Renal cortex interstitium (tissue), 11 donors: Measurements from ENCODE around the gene ATP8B2. TPM values are rescaled to one million over a fixed set of nuclear protein-coding genes. Genes with fewer than 3 reads are reported as not detected.
"Not testable (repeated sequence)": the region's sequence is repeated elsewhere in the genome, so short reads cannot be mapped to it uniquely, and the experiment has no call there.

ENCODE experiments used
- DNase-seq, 11 donors: peaks; one replicate each; pipeline ENCODE4 v3.0.0-alpha.2; 2013; ENCODE audit warnings: low read depth in 9 of 11, low spot score in 4 of 11; ENCODE audit errors: extremely low read depth in 1 of 11
- polyA plus RNA-seq, 3 donors: library from polyadenylated mRNA; unstranded; fragments of 120-200 nt; gene quantifications; one replicate each; pipeline ENCODE4 v1.2.1, GENCODE V29; 2013; ENCODE audit not compliant: insufficient read length in 3 of 3

ATP8B2 gene
- polyA plus RNA-seq, 3 donors: 25.1 to 28.1 (median 25.7) TPM

DNA sequence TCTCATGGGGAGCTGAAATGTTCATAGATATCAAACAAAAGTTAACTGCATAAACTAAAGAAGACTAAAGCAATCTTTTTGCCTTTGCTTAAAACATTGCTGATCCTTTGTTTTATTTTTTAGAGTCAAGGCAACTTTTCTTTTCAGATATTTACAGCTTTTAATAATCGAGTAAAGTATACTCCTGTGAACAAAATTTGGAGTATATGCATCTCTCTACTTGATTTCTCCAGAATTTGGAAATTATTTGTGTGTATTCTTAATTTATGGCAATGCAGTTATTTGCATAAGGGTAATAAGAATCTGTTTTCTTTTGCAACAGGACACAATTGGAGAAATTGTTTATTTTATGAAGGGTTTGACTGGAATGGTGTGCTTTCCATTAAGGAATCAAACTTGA, 8.6 kb upstream of the ATP8B2 start:
- DNase-seq: no peak

GRCh38 chr1:154318386-154318785, 6.9 kb upstream of the ATP8B2 start:
- DNase-seq: no peak

DNA sequence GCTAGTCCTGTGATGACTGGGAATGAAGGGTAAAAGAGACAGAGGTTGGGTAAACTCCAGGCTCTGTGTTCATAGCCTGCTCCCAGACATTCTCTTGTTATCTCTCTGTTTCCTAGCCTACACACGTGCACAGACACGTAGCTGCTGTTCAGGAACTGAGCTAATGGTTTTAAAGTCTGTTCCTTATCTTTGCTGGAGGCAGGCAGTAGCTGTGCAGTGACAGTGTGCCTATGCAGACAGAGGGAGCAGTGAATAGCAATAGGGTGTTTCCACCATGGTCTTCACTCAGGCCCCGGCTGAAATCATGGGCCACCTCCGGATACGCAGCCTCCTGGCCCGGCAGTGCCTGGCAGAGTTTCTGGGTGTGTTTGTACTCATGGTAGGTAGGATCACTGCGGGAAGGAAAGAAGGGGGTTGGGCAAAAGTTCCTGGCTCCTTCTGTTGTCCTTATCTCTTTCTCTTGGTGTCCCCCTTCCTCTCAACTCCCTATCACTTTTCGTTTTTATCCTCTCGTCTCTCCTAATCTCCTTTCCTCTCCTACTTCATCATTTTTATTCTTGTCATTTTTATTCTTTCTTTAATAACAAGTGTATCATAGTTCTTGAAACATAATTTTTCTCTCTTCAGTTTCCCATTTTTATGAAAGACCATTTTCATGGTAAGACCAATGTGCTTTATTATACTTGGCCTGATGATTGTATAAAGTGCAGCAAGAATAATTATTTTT, 4.3 kb upstream of the ATP8B2 start, which contains the start of gene AQP10:
Gene AQP10 (plus strand): TSS at position 212 of the 727 bp plus-strand sequence. CDS start 63 bp downstream, at position 275.
- no peak for DNase-seq

- not testable (repeated sequence) for DNase-seq
Observed at GRCh38 chr1:154321609-154321934, 3.8 kb upstream of the ATP8B2 start.

DNA sequence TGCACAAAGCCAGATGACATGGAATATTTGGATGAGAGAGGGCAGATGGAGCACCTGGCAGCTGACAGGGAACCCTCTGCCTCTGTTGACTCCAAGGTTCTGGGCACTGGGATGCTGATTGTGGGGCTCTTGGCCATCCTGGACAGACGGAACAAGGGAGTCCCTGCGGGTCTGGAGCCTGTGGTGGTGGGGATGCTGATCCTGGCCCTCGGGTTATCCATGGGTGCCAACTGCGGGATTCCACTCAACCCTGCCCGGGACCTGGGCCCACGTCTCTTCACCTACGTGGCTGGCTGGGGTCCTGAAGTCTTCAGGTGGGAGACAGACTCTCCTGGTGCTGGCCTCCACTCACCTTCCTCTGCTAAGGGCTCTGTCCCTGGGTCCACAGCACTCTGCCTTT, 1.8 kb upstream of the ATP8B2 start:
- DNase-seq: no peak

- DNase-seq: no peak
Observed at GRCh38 chr1:154324241-154324640, 1.1 kb upstream of the ATP8B2 start.

GRCh38 chr1:154325583-154326545, 539 bp downstream of the ATP8B2 start:
- peak in 6 of 11 donors; percentile 49 to 65 (median 54) for DNase-seq

- no peak for DNase-seq
Observed at GRCh38 chr1:154326546-154327465, 1.5 kb downstream of the ATP8B2 start.

DNA sequence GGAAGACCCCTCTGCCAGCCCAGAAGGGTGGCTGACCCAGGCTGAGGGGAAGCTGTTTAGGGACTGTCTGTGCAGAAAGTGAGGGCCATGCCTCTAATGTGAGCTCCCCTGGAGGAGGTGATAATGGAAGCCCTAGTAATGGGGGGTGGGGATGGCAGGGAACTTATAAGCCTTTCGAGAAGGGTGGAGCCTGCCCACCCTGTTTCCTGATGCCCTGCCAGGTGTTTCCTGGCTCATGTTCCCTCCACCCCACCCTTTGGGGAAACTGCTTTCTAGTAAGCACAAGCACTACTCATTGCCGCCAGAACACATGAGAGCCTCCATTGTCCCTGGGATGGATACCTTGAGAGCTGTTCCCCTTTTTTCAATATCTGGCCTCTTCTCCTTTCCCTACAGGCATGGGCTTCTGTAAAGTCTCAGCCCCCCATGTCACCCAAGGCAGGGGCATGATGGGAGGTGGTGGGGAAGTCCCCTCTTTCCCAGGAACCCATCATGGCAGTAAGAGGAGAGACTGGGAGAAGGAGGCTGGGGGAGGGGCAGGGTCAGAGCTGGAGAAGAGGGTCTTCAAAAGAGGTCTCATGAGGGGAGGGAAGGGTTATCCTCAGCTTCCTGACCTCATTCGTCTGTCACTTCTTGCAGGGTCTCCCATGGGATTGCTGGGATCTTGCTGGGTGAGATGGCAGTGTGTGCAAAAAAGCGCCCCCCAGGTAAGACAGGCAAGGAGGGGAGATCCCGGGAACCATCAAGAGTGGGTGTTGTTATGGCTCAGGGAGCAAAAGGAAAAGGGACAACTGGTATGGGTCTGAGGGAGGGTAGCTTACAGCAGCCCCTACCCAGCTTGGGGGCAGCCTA, 2.4 kb downstream of the ATP8B2 start:
- no peak for DNase-seq

DNA sequence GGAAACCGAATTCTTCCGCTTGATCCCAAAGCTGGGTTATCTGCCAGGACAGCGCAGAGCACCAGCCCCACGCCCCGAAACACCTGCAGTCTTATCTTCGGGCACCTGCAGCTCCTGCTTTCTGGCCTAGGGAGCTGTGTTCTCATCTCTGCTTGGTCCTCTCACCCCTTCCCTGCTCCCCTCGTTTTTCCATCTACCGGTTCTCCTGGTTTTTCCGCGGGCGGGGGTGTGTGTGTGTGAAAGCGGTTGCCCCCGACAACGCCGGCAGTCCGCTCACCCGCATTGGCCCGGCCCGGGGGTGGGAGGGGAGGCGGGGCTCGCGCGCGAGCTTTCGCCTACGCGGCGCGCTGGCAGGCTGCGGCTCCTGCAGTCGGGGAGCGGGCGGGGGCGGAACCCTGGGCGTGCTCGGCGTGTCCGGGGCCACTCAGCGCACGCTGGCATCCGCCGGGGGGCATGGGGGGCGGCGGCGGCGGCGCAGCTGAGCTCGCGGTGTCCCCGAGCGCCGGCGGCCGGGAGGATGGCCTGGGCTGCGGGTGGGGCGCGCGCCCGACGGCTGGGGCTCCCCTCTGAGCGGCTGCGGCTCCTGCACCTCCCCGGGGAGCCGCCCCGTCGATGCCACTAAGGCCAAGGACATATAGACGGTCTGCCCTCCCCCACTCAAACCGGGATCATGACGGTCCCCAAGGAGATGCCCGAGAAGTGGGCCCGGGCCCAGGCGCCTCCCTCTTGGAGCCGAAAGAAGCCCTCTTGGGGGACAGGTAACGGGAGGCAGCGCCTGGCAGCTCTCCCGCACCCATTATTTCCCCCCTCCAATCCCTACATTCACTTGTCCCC, 3.2 kb downstream of the ATP8B2 start:
- peak in 6 of 11 donors; percentile 56 to 70 (median 62) for DNase-seq

GRCh38 chr1:154329152-154329521, 3.8 kb downstream of the ATP8B2 start:
- no peak for DNase-seq

- DNase-seq: no peak
Observed at GRCh38 chr1:154329551-154330131, 4.3 kb downstream of the ATP8B2 start.

DNA sequence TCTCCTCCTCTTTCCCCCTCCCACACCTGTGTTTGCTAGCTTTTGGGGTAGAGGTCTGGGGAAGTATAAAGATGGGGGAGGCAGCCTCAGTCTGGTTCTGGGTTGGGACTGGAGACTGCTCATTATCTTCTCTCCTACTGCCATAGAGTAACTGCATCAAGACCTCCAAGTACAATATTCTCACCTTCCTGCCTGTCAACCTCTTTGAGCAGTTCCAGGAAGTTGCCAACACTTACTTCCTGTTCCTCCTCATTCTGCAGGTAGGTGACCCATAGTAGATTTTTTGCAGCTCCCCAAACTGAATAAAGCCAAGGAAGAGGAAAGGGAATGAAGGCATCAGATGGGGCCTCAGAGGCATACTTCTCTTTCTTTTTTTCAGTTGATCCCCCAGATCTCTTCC, 5.3 kb downstream of the ATP8B2 start:
- no peak for DNase-seq

DNA sequence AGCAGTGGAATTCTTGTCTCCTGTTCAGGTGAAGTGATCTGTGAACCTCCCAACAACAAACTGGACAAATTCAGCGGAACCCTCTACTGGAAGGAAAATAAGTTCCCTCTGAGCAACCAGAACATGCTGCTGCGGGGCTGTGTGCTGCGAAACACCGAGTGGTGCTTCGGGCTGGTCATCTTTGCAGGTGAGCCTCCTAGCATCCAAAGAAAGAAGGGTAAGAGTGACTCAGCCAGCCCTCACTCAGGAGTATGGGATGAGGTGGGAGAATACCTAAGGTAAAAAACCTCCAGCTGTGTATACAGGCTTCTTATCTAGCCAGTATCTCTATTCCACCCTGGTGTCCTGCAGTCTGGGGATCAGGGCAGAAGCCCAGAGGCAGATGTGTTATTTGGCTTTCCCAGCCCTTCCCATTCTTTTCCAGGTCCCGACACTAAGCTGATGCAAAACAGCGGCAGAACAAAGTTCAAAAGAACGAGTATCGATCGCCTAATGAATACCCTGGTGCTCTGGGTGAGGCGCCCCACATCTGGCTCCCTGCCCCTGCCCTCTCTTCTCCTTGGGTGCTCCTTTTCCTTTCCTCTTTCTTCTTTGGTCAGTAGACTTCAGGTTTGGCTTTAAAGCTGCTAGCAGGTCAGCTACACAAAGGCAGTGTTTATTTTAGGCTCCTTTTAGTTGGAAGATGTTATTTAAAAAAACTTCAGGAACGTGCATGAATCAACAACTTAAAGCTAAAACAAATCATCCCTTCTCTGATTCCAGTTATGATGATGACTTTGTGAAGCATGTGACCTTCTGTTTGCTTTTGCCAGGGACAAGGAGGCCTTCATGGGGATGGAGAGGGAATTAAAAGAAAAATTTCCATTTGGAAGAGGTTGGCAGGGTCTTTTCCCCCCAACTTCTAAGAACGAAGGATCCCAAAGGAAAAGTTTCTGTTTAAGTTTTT, 9.0 kb downstream of the ATP8B2 start:
- no peak for DNase-seq

- peak in 7 of 11 donors; percentile 66 to 84 (median 72) for DNase-seq
Observed at GRCh38 chr1:154335025-154335714, 9.8 kb downstream of the ATP8B2 start.
